Retina (tissue), 1 donor: Measurements from ENCODE around the gene CTU1.
A peak's percentile ranks its signal among the peaks of the same experiment; 100 is the strongest.
"Not testable (repeated sequence)": the region's sequence is repeated elsewhere in the genome, so short reads cannot be mapped to it uniquely, and the experiment has no call there.

Experiments used
- DNase-seq: peaks from one replicate; pipeline ENCODE4 v3.0.0-alpha.2; 2016

CTU1 gene

GRCh38 chr19:51108066-51108804 is at the start of gene CTU1:
Gene CTU1 (minus strand): TSS chr19:51108409. CDS start chr19:51104569, 3,840 bp downstream.
- peak; percentile 99 for DNase-seq

GRCh38 chr19:51157265-51157664 is 49.1 kb upstream of the CTU1 start:
- no peak for DNase-seq

GRCh38 chr19:51156710-51157109 is 48.5 kb upstream of the CTU1 start:
- DNase-seq: peak; percentile 20

GRCh38 chr19:51150627-51151026 is 42.4 kb upstream of the CTU1 start:
- no peak for DNase-seq

GRCh38 chr19:51148580-51148979 is 40.4 kb upstream of the CTU1 start:
- no peak for DNase-seq

- DNase-seq: no peak
Measured at GRCh38 chr19:51147663-51148062, 39.5 kb upstream of the CTU1 start.

- DNase-seq: no peak
Measured at GRCh38 chr19:51146751-51147150, 38.5 kb upstream of the CTU1 start.

GRCh38 chr19:51145916-51146493 is 37.8 kb upstream of the CTU1 start:
- DNase-seq: no peak

GRCh38 chr19:51144482-51145045 is 36.4 kb upstream of the CTU1 start:
- DNase-seq: no peak

- no peak for DNase-seq
Measured at GRCh38 chr19:51143486-51143885, 35.3 kb upstream of the CTU1 start.

- not testable (repeated sequence) for DNase-seq
Measured at GRCh38 chr19:51142809-51143475, 34.7 kb upstream of the CTU1 start.

- no peak for DNase-seq
Measured at GRCh38 chr19:51142119-51142518, 33.9 kb upstream of the CTU1 start, which contains the start of gene SIGLEC7. Gene SIGLEC7 (plus strand): TSS chr19:51142301. CDS start chr19:51142370, 69 bp downstream.

- no peak for DNase-seq
Measured at GRCh38 chr19:51141181-51141580, 33.0 kb upstream of the CTU1 start.

- no peak for DNase-seq
Measured at GRCh38 chr19:51140441-51140840, 32.2 kb upstream of the CTU1 start.

- DNase-seq: no peak
Measured at GRCh38 chr19:51139299-51140014, 31.2 kb upstream of the CTU1 start.

- no peak for DNase-seq
Measured at GRCh38 chr19:51138549-51138979, 30.4 kb upstream of the CTU1 start.

GRCh38 chr19:51137792-51138425 is 29.7 kb upstream of the CTU1 start:
- DNase-seq: no peak

- DNase-seq: no peak
Measured at GRCh38 chr19:51136851-51137551, 28.8 kb upstream of the CTU1 start.

- no peak for DNase-seq
Measured at GRCh38 chr19:51135986-51136762, 28.0 kb upstream of the CTU1 start.

GRCh38 chr19:51135004-51135403 is 26.8 kb upstream of the CTU1 start:
- no peak for DNase-seq
